ENCODE data around the gene RUNDC3A.

Gene RUNDC3A

GRCh38 chr17:44273607-44274006, 34.8 kb upstream of the RUNDC3A start:
- H3K79me2 ChIP-seq (ENCODE audit: insufficient read depth, low read length): no peaks in the 10 kb centered on the region
- H3K4me2 ChIP-seq (ENCODE audit: low read length): no peak overlapping the region
- H3K9me2 ChIP-seq (ENCODE audit: low read depth, low read length): no peaks in the 10 kb centered on the region
- H3K27me3 ChIP-seq (ENCODE audit: insufficient read depth, low read length): no peaks in the 10 kb centered on the region; the same call in 1 of the 2 replicates
- H4K20me1 ChIP-seq (ENCODE audit: insufficient read depth, low read length): no peaks in the 10 kb centered on the region
- no peaks in the 10 kb centered on the region for H3K9me3 ChIP-seq (ENCODE audit: low read length)
- TF ChIP-seq CTCF (IDR thresholded peaks at IDR 0.05; ENCODE audit: low read length): no peak
- TF ChIP-seq EZH2 (IDR thresholded peaks at IDR 0.05; ENCODE audit: borderline replicate concordance, low read length): no peak
- no peaks in the 10 kb centered on the region for H3K4me1 ChIP-seq (ENCODE audit: insufficient read depth, low read length, severe bottlenecking)
- no peak overlapping the region for H3K9ac ChIP-seq (ENCODE audit: low read length)
- no peak overlapping the region for H3K27ac ChIP-seq (ENCODE audit: low read depth, low read length, poor library complexity, severe bottlenecking)
- H3F3A ChIP-seq (ENCODE audit: insufficient read depth, low read length): no peaks in the 10 kb centered on the region
- H3K36me3 ChIP-seq (ENCODE audit: insufficient read depth, low read length): no peaks in the 10 kb centered on the region
- H3K4me3 ChIP-seq (ENCODE audit: low read depth, low read length, poor library complexity, severe bottlenecking): no peak overlapping the region
- no peak overlapping the region for H2AFZ ChIP-seq (ENCODE audit: low read length)

GRCh38 chr17:44277976-44278375, 30.4 kb upstream of the RUNDC3A start:
- H3K4me2 ChIP-seq (ENCODE audit: low read length): no peak overlapping the region
- H3K27ac ChIP-seq (ENCODE audit: low read depth, low read length, poor library complexity, severe bottlenecking): no peak overlapping the region
- H2AFZ ChIP-seq (ENCODE audit: low read length): no peak overlapping the region

GRCh38 chr17:44279346-44279665, 29.1 kb upstream of the RUNDC3A start:
- H3K36me3 ChIP-seq (ENCODE audit: insufficient read depth, low read length): no peaks in the 10 kb centered on the region
- no peak overlapping the region for H3K9ac ChIP-seq (ENCODE audit: low read length)
- no peaks in the 10 kb centered on the region for H3K79me2 ChIP-seq (ENCODE audit: insufficient read depth, low read length)
- H3K27ac ChIP-seq (ENCODE audit: low read depth, low read length, poor library complexity, severe bottlenecking): no peak overlapping the region
- peaks cover 8% of the 10 kb centered on the region; the same call in 1 of the 2 replicates for H3K27me3 ChIP-seq (ENCODE audit: insufficient read depth, low read length)
- no peaks in the 10 kb centered on the region for H3K9me3 ChIP-seq (ENCODE audit: low read length)
- TF ChIP-seq EZH2 (IDR thresholded peaks at IDR 0.05; ENCODE audit: borderline replicate concordance, low read length) (no peak), CTCF (IDR thresholded peaks at IDR 0.05; ENCODE audit: low read length) (no peak)
- no peak overlapping the region for H3K4me2 ChIP-seq (ENCODE audit: low read length)
- H2AFZ ChIP-seq (ENCODE audit: low read length): no peak overlapping the region
- no peak overlapping the region for H3K4me3 ChIP-seq (ENCODE audit: low read depth, low read length, poor library complexity, severe bottlenecking)
- no peaks in the 10 kb centered on the region for H4K20me1 ChIP-seq (ENCODE audit: insufficient read depth, low read length)
- H3K4me1 ChIP-seq (ENCODE audit: insufficient read depth, low read length, severe bottlenecking): no peaks in the 10 kb centered on the region
- H3F3A ChIP-seq (ENCODE audit: insufficient read depth, low read length): no peaks in the 10 kb centered on the region
- H3K9me2 ChIP-seq (ENCODE audit: low read depth, low read length): no peaks in the 10 kb centered on the region

More at GRCh38 chr17:44277976-44278375, 30.4 kb upstream of the RUNDC3A start:
- no peaks in the 10 kb centered on the region for H4K20me1 ChIP-seq (ENCODE audit: insufficient read depth, low read length)
- H3K9ac ChIP-seq (ENCODE audit: low read length): no peak overlapping the region
- TF ChIP-seq CTCF (IDR thresholded peaks at IDR 0.05; ENCODE audit: low read length): no peak
- TF ChIP-seq EZH2 (IDR thresholded peaks at IDR 0.05; ENCODE audit: borderline replicate concordance, low read length): no peak
- H3K36me3 ChIP-seq (ENCODE audit: insufficient read depth, low read length): no peaks in the 10 kb centered on the region
- H3K27me3 ChIP-seq (ENCODE audit: insufficient read depth, low read length): peaks cover 8% of the 10 kb centered on the region; the same call in 1 of the 2 replicates
- H3K79me2 ChIP-seq (ENCODE audit: insufficient read depth, low read length): no peaks in the 10 kb centered on the region
- no peaks in the 10 kb centered on the region for H3K9me2 ChIP-seq (ENCODE audit: low read depth, low read length)
- H3K9me3 ChIP-seq (ENCODE audit: low read length): no peaks in the 10 kb centered on the region
- no peak overlapping the region for H3K4me3 ChIP-seq (ENCODE audit: low read depth, low read length, poor library complexity, severe bottlenecking)
- no peaks in the 10 kb centered on the region for H3F3A ChIP-seq (ENCODE audit: insufficient read depth, low read length)
- no peaks in the 10 kb centered on the region for H3K4me1 ChIP-seq (ENCODE audit: insufficient read depth, low read length, severe bottlenecking)

Measured in OCI-LY1 (cell line).